SK-N-SH treated with all-trans-retinoic acid at 6 μM for 48 hours (cell line): ENCODE data around the gene CELF4.

Experiments
- ARNTL ChIP-seq: fragments of 450-650 bp; formaldehyde crosslinking; IDR thresholded peaks from 2 replicates; pipeline ENCODE4 v1.5.0; 2020; ENCODE audit warnings: low read depth, mild to moderate bottlenecking, moderate library complexity, borderline replicate concordance
- GLIS3 ChIP-seq: fragments of 250-450 bp; sonication (Bioruptor Pico); IDR thresholded peaks from 2 replicates; pipeline ENCODE4 v1.5.0; 2020; ENCODE audit warnings: mild to moderate bottlenecking, moderate library complexity
- RARB ChIP-seq: fragments of 250-450 bp; sonication (Bioruptor Pico); IDR thresholded peaks from 2 replicates; pipeline ENCODE4 v1.8.0; 2021; ENCODE audit warnings: mild to moderate bottlenecking, moderate library complexity
- SNAI2 ChIP-seq: fragments of 250-450 bp; sonication (Bioruptor Pico); IDR thresholded peaks from 2 replicates; pipeline ENCODE4 v1.5.0; 2020; ENCODE audit warnings: mild to moderate bottlenecking, moderate library complexity
- TCF4 ChIP-seq: fragments of 250-450 bp; sonication (Bioruptor Pico); IDR thresholded peaks from 2 replicates; pipeline ENCODE4 v1.8.0; 2021; ENCODE audit warnings: mild to moderate bottlenecking, moderate library complexity, borderline replicate concordance
- TOX ChIP-seq: fragments of 250-450 bp; sonication (Bioruptor Pico); IDR thresholded peaks from 2 replicates; pipeline ENCODE4 v1.8.0; 2021; ENCODE audit warnings: mild to moderate bottlenecking, moderate library complexity, borderline replicate concordance
- ZC3H10 ChIP-seq: fragments of 250-450 bp; sonication (Bioruptor Pico); IDR thresholded peaks from 2 replicates; pipeline ENCODE4 v1.5.1; 2021; ENCODE audit warnings: mild to moderate bottlenecking, moderate library complexity
- ZFP3 ChIP-seq: fragments of 250-450 bp; sonication (Bioruptor Pico); IDR thresholded peaks from 2 replicates; pipeline ENCODE4 v1.5.0; 2020; ENCODE audit warnings: mild to moderate bottlenecking, moderate library complexity
- TF ChIP-seq, protein P1 (sequence below): fragments of 250-450 bp; sonication (Bioruptor Pico); IDR thresholded peaks from 2 replicates; pipeline ENCODE4 v1.8.0; 2020; ENCODE audit warnings: mild to moderate bottlenecking, moderate library complexity, borderline replicate concordance
- TF ChIP-seq, protein P2 (sequence below): fragments of 250-450 bp; sonication (Bioruptor Pico); IDR thresholded peaks from 2 replicates; pipeline ENCODE4 v1.8.0; 2021; ENCODE audit warnings: low read depth, mild to moderate bottlenecking, moderate library complexity, borderline replicate concordance

DNA sequence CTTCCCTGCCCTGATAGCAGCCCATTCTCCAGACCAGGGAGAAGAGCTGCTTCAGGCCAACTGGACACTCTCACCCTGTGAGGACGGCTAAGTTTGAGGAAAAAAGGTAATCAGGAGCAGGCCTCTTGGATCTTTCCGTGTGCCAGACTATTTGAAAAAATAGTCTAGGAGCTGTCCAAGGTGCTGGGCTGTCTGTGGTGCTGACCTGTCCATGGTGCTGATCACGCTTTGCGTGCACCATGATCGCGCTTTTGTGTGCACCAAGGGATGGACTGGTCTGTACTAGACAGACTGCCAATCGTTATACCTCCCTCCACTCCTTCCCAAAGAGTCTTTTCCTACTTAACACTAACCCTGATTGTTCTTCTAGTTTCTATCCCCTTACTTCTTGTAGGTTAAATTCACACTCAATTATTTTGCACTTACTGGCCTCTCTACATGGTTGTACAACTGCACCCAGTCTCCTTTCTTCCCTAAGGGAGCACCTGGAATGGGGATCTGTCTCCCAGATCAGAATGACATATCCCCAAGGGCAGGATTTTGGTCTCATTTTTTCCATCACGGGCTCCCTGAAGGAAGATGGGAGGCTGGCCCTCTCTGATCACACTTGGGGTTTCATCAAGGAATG, 295.4 kb downstream of the CELF4 start:
- TF ChIP-seq, protein P1, sequence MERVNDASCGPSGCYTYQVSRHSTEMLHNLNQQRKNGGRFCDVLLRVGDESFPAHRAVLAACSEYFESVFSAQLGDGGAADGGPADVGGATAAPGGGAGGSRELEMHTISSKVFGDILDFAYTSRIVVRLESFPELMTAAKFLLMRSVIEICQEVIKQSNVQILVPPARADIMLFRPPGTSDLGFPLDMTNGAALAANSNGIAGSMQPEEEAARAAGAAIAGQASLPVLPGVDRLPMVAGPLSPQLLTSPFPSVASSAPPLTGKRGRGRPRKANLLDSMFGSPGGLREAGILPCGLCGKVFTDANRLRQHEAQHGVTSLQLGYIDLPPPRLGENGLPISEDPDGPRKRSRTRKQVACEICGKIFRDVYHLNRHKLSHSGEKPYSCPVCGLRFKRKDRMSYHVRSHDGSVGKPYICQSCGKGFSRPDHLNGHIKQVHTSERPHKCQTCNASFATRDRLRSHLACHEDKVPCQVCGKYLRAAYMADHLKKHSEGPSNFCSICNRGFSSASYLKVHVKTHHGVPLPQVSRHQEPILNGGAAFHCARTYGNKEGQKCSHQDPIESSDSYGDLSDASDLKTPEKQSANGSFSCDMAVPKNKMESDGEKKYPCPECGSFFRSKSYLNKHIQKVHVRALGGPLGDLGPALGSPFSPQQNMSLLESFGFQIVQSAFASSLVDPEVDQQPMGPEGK (CRISPR knock-in tag) = no peak
- TF ChIP-seq ARNTL (no peak), ZC3H10 (CRISPR knock-in tag) (peak; percentile 80), SNAI2 (CRISPR knock-in tag) (peak; percentile 98), RARB (CRISPR knock-in tag) (0 out of 2 replicates have a peak, but pooled peaks have one; percentile 41), ZFP3 (CRISPR knock-in tag) (peak; percentile 84), GLIS3 (0 out of 2 replicates have a peak, but pooled peaks have one; percentile 56), TCF4 (CRISPR knock-in tag) (no peak), TOX (CRISPR knock-in tag) (peak; percentile 43; the same call in 1 of the 2 replicates)
- TF ChIP-seq, protein P2, sequence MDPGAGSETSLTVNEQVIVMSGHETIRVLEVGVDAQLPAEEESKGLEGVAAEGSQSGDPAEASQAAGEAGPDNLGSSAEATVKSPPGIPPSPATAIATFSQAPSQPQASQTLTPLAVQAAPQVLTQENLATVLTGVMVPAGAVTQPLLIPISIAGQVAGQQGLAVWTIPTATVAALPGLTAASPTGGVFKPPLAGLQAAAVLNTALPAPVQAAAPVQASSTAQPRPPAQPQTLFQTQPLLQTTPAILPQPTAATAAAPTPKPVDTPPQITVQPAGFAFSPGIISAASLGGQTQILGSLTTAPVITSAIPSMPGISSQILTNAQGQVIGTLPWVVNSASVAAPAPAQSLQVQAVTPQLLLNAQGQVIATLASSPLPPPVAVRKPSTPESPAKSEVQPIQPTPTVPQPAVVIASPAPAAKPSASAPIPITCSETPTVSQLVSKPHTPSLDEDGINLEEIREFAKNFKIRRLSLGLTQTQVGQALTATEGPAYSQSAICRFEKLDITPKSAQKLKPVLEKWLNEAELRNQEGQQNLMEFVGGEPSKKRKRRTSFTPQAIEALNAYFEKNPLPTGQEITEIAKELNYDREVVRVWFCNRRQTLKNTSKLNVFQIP = no peak
